ENCODE results near the gene OCA2. TPM values are rescaled to one million over a fixed set of nuclear protein-coding genes. Genes with fewer than 3 reads are reported as not detected.

OCA2 gene
- total and polyA plus RNA-seq, 2 of the 13 experiments (the other 11 are each of a cell fraction or from before 2014, with no cell fraction given): 0.02 to 0.05 TPM

- DNase-seq (ENCODE audit: low spot score) (no peak), FAIRE-seq (no peak), ATAC-seq (no peak)
- Histone ChIP-seq H3K27ac (ENCODE audit: extremely low read length, insufficient read depth, low read length) (no peak overlapping the region), H3K79me2 (ENCODE audit: insufficient read depth, low read length) (no peaks in the 10 kb centered on the region), H3K9ac (ENCODE audit: insufficient read depth, low read depth, low read length) (no peak overlapping the region), H3K9me3 (ENCODE audit: low read length) (no peaks in the 10 kb centered on the region), H3K4me1 (ENCODE audit: insufficient read depth, low read length) (no peaks in the 10 kb centered on the region), H4K20me1 (ENCODE audit: insufficient read depth, low read length) (no peaks in the 10 kb centered on the region), H3K4me3 (replicated peaks in 1 of 3; ENCODE audit: insufficient read depth in 1 of 3, low read depth in 2 of 3, low read length in 3 of 3) (no peak overlapping the region), H3K36me3 (replicated peaks in 1 of 2; ENCODE audit: control insufficient read depth in 1 of 2, insufficient read depth in 2 of 2, low read length in 2 of 2) (no peaks in the 10 kb centered on the region; a peak in 1 of 5 replicates), H3K4me2 (ENCODE audit: low read depth, low read length) (no peak overlapping the region), H2AFZ (ENCODE audit: low read length) (no peak overlapping the region), H3K27me3 (ENCODE audit: control insufficient read depth in 1 of 2, insufficient read depth in 2 of 2, low read length in 2 of 2) (peaks cover 1 to 3% of the 10 kb centered on the region in 2 experiments; a peak in 2 of 5 replicates)
- intact Hi-C loops (cut with micrococcal nuclease; ENCODE audit: unreplicated experiment) (no loop called here), in situ Hi-C loops (cut with HindIII; ENCODE audit: extremely low pct_ligation_motif_present, low pct_unique_long_range_greater_than_20kb) (no loop called here)
- CTCF ChIA-PET (ENCODE audit: low intra/inter-chr PET ratio, low total read pairs): no interaction called here
- no TSS peak for BruUV-seq (replicated peaks)
- no peak for TF ChIP-seq ZNF678 (CRISPR knock-in tag; IDR thresholded peaks at IDR 0.05)
- TF ChIP-seq KLF16 (CRISPR knock-in tag; IDR thresholded peaks at IDR 0.05): no peak
- TF ChIP-seq HOXA9 (CRISPR knock-in tag; IDR thresholded peaks at IDR 0.05; ENCODE audit: borderline replicate concordance): no peak
- no peak for TF ChIP-seq SMARCC2 (IDR thresholded peaks at IDR 0.05)
- TF ChIP-seq ZNF644 (CRISPR knock-in tag; IDR thresholded peaks at IDR 0.05; ENCODE audit: low read depth): no peak
- TF ChIP-seq, protein P1, sequence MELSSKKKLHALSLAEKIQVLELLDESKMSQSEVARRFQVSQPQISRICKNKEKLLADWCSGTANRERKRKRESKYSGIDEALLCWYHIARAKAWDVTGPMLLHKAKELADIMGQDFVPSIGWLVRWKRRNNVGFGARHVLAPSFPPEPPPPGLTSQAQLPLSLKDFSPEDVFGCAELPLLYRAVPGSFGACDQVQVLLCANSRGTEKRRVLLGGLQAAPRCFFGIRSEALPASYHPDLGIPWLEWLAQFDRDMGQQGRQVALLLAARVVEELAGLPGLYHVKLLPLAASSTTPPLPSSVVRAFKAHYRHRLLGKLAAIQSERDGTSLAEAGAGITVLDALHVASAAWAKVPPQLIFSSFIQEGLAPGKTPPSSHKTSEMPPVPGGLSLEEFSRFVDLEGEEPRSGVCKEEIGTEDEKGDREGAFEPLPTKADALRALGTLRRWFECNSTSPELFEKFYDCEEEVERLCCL (CRISPR knock-in tag; IDR thresholded peaks at IDR 0.05; ENCODE audit: borderline replicate concordance): no peak
- TF ChIP-seq HNRNPK (IDR thresholded peaks at IDR 0.05; ENCODE audit: low read depth, low read length, poor library complexity, severe bottlenecking): no peak
- WGBS (ENCODE audit: low lambda C conversion rate): 4% methylated on average over 9 of the region's 13 CpGs
- POLR2A ChIA-PET: no interaction called here
Observed at GRCh38 chr15:27951191-27951890, 147.8 kb downstream of the OCA2 start.

Measured in HepG2 (cell line).